HG02759 (cell line): ENCODE measurements around the gene CFD.
"Not testable (repeated sequence)": the region's sequence is repeated elsewhere in the genome, so short reads cannot be mapped to it uniquely, and the experiment has no call there.

Source experiments
- ATAC-seq: cut with Tn5 transposase; IDR thresholded peaks from one replicate; pipeline ENCODE4 v1.9.1; 2021; ENCODE audit warnings: mild to moderate bottlenecking, moderate library complexity; ENCODE audit not compliant: unreplicated experiment

CFD gene

DNA sequence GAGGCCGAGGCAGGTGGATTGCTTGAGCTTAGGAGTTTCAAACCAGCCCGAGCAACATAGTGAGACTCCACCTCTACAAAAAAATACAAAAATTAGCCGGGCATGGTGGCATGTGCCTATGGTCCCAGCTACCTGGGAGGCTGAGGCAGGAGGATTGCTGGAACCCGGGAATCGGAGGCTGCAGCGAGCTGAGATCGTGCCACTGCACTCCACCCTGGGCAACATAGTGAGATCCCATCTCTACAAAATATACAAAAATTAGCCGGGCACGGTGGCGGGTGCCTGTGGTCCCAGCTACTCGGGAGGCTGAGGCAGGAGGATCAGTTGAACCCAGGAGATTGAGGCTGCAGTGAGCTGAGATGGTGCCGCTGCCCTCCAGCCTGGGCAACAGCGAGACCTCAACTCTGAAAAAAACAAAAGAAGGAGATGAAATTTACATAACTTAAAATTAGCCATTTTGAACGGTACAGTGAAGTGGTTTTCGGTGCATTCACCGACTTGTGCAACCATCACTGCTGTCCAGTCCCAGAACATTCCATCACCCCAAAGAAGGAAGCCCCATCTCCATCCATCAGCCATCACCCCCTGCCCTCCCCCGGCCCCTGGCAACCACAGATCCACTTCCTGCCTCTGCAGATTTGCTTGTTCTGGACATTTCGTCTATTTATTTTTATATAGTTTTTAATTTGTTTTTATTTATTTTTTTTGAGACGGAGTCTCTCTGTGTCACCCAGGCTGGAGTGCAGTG is 33.4 kb upstream of the CFD start:
- no peak for ATAC-seq

GRCh38 chr19:827314-827709 is 32.2 kb upstream of the CFD start:
- ATAC-seq = no peak

- ATAC-seq = no peak
These were observed 31.6 kb upstream of the CFD start, which contains the start of gene AZU1 for GRCh38 chr19:827710-828321. Gene AZU1 (plus strand): TSS chr19:827837. CDS start chr19:827847, 10 bp downstream.

DNA sequence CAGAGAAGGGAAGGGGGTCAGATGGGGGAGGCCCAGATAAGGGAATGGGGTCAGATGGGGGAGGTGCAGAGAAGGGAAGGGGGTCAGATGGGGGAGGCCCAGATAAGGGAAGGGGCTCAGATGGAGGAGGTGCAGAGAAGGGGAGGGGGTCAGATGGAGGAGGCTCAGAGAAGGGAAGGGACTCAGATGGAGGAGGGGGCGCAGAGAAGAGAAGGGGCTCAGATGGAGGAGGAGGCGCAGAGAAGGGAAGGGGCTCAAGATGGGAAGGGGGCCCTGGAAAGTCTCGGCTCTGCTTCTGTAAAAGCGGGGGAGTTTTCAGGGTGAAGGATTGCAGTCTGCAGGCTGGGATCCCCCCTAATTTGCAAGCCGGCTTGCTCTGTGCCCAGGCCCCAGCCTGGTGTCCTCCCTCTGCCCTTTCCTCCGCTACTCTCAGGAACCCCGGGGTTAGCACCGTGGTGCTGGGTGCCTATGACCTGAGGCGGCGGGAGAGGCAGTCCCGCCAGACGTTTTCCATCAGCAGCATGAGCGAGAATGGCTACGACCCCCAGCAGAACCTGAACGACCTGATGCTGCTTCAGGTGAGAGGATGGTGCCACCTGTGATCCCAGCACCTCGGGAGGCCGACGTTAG is 30.2 kb upstream of the CFD start:
- no peak for ATAC-seq

- ATAC-seq = no peak
These were observed 27.8 kb upstream of the CFD start for GRCh38 chr19:831407-832369.

GRCh38 chr19:834216-834615 is 25.2 kb upstream of the CFD start:
- no peak for ATAC-seq

DNA sequence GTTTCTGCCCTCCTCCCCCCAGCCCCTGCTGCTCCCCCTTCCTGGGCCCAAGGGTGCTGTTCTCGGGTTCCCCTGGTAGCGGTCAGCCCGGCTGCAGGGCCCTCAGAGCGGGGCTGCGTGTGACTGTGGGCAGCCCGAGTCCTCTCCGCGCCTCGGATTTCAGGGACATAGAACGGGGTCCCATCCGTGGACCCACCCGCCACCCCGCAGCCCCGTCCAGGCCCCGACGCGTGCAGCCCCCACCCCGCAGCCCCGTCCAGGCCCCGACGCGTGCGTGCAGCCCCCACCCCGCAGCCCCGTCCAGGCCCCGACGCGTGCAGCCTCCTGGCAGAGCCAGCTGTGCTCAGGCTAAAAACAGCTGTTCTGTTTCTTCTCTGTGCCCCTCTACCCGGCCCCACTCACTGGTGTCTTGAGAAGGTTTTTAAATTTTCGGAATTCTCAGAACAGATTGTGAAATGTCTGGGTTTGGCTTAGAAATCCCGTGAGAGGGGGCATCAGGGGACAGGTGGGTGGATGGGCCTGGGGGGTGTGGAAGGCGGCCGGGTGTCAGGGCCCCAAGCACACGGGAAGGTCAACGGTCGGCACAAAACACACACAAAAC is 24.2 kb upstream of the CFD start:
- no peak for ATAC-seq

GRCh38 chr19:840519-841206 is 18.8 kb upstream of the CFD start, which contains the start of gene PRTN3:
Gene PRTN3 (plus strand): TSS chr19:840999. CDS start chr19:841009, 10 bp downstream.
- ATAC-seq = no peak

GRCh38 chr19:842802-843179 is 16.7 kb upstream of the CFD start:
- ATAC-seq = not testable (repeated sequence)

DNA sequence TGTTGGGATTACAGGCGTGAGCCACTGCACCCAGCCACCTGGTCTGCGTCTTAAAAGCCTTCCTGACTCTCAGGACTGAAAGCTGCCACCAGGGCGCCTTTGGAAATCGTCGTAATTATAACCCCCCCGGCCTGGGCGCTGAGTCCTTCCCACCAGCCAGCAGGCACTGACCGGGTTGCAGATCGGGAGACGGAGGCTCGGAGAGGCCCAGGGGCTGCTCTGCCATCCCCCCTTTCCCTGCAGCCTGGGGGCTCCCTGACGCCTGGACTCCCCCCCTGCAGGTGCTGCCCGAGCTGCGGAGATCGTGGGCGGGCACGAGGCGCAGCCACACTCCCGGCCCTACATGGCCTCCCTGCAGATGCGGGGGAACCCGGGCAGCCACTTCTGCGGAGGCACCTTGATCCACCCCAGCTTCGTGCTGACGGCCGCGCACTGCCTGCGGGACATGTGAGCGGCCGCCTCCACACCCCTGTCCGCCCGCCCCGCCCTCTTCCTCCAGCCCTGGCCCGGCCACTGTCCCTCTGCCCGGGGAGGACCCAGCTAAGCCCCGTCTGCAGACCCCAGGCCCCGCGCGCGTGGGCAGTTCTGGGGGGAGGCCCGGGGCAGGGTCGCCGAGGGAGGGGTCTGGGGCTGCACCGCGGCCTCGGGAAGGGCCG is 16.2 kb upstream of the CFD start:
- no peak for ATAC-seq

DNA sequence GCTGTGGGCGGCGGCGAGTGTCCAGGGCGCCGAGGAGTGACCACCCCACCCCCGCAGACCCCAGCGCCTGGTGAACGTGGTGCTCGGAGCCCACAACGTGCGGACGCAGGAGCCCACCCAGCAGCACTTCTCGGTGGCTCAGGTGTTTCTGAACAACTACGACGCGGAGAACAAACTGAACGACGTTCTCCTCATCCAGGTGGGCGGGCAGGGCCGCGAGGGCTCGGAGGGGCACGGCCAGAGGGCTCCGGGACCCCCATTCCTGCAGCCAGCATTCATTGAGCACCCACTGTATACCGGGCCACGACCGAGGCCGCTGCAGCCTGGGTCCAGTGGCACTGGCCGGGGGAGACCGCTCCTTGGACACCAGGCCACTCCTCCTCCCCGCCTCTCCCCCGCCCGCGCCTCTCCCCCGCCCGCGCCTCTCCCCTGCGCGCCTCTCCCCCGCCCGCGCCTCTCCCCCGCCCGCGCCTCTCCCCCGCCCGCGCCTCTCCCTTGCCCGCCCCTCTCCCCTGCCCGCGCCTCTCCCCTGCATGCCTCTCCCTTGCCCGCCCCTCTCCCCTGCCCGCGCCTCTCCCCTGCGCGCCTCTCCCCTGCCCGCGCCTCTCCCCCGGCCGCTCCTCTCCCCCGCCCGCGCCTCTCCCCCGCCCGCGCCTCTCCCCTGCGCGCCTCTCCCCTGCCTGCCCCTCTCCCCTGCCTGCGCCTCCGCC is 15.5 kb upstream of the CFD start:
- no peak for ATAC-seq

- ATAC-seq = no peak
These were observed 14.9 kb upstream of the CFD start for GRCh38 chr19:844546-844971.

- ATAC-seq = no peak
These were observed 13.6 kb upstream of the CFD start for GRCh38 chr19:845707-846521.

GRCh38 chr19:848386-848921 is 11.0 kb upstream of the CFD start:
- ATAC-seq = no peak

- not testable (repeated sequence) for ATAC-seq
These were observed 10.3 kb upstream of the CFD start for GRCh38 chr19:849195-849594.

- no peak for ATAC-seq
These were observed 9.1 kb upstream of the CFD start for GRCh38 chr19:850221-850978.

DNA sequence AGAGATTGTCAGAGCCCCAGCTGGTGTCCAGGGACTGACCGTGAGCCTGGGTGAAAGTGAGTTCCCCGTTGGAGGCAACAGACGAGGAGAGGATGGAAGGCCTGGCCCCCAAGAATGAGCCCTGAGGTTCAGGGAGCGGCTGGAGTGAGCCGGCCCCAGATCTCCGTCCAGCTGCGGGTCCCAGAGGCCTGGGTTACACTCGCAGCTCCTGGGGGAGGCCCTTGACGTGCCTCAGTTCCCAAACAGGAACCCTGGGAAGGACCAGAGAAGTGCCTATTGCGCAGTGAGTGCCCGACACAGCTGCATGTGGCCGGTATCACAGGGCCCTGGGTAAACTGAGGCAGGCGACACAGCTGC is 8.5 kb upstream of the CFD start:
- no peak for ATAC-seq
